HepG2 (cell line): Measurements from ENCODE around the gene CRKL. TPM values are rescaled to one million over a fixed set of nuclear protein-coding genes. Genes with fewer than 3 reads are reported as not detected.

Experiments used
- CHCHD3 ChIP-seq: sonication (generic); formaldehyde crosslinking; IDR thresholded peaks from 2 replicates; pipeline ENCODE4 v1.8.0; 2022; ENCODE audit warnings: mild to moderate bottlenecking, missing genetic modification reagents, moderate library complexity
- GATA4 ChIP-seq: sonication (generic); IDR thresholded peaks from 2 replicates; pipeline ENCODE4 v1.6.1; 2016; ENCODE audit warnings: antibody characterized with exemption, low read depth, borderline replicate concordance
- ISL2 ChIP-seq: sonication (generic); formaldehyde crosslinking; IDR thresholded peaks from 2 replicates; pipeline ENCODE4 v1.5.0; 2020; ENCODE audit warnings: missing genetic modification reagents
- MEIS2 ChIP-seq: sonication (generic); formaldehyde crosslinking; IDR thresholded peaks from 2 replicates; pipeline ENCODE4 v1.9.0; 2021; ENCODE audit warnings: mild to moderate bottlenecking, missing genetic modification reagents
- MTF1 ChIP-seq: sonication (generic); formaldehyde crosslinking; IDR thresholded peaks from 2 replicates; pipeline ENCODE4 v1.5.0; 2020; ENCODE audit warnings: missing genetic modification reagents
- NCOA1 ChIP-seq: sonication (generic); formaldehyde crosslinking; IDR thresholded peaks from 2 replicates; pipeline ENCODE4 v1.9.0; 2021; ENCODE audit warnings: missing genetic modification reagents
- NR2C2 ChIP-seq: sonication (generic); formaldehyde crosslinking; IDR thresholded peaks from 2 replicates; pipeline ENCODE4 v1.4.0; 2020; ENCODE audit warnings: missing genetic modification reagents, mild to moderate bottlenecking, moderate library complexity, borderline replicate concordance
- NR3C1 ChIP-seq: sonication (generic); formaldehyde crosslinking; IDR thresholded peaks from 2 replicates; pipeline ENCODE4 v1.4.0; 2020; ENCODE audit warnings: missing genetic modification reagents
- POLR2G ChIP-seq: fragments of 200-400 bp; formaldehyde crosslinking; IDR thresholded peaks from 2 replicates; pipeline ENCODE4 v1.6.1; 2018; ENCODE audit warnings: mild to moderate bottlenecking, low read depth, low read length, moderate library complexity
- TRAFD1 ChIP-seq: sonication (generic); formaldehyde crosslinking; IDR thresholded peaks from 2 replicates; pipeline ENCODE4 v1.5.1; 2020; ENCODE audit warnings: missing genetic modification reagents, mild to moderate bottlenecking, borderline replicate concordance
- ZNF225 ChIP-seq: sonication (generic); formaldehyde crosslinking; IDR thresholded peaks from 2 replicates; pipeline ENCODE4 v1.4.0; 2020; ENCODE audit warnings: mild to moderate bottlenecking, missing genetic modification reagents
- ZNF574 ChIP-seq: sonication (generic); formaldehyde crosslinking; IDR thresholded peaks from 2 replicates; pipeline ENCODE4 v1.4.0; 2020; ENCODE audit warnings: missing genetic modification reagents
- polyA plus RNA-seq, 8 experiments: library from polyadenylated mRNA; depleted of rRNA in 3 of 8; stranded (reverse) in 7 of 8; unstranded in 1 of 8; fragments of >200 nt; fragmentation: Illumina TruSeq in 4 of 8; extraction: Trizol in 4 of 8; gene quantifications; 2 replicates each; pipeline versions ENCODE4 v1.2.1 to v1.2.3, GENCODE V29; 2011 to 2016; ENCODE audit warnings: low read depth in 4 of 8, missing spikeins in 1 of 8, mixed read lengths in 1 of 8; ENCODE audit not compliant: insufficient read depth in 1 of 8
- total RNA-seq, 5 experiments: library from RNA; depleted of rRNA; stranded (reverse); fragments of >200 nt; fragmentation: Illumina TruSeq; extraction: Trizol; gene quantifications; 2 replicates each; pipeline ENCODE4 v1.2.3, GENCODE V29; 2016; ENCODE audit warnings: low read depth in 1 of 5
- TF ChIP-seq, protein P1 (sequence below): sonication (generic); formaldehyde crosslinking; IDR thresholded peaks from 2 replicates; pipeline ENCODE4 v1.4.0; 2020; ENCODE audit warnings: missing genetic modification reagents, borderline replicate concordance
- TF ChIP-seq, protein P2 (sequence below): sonication (generic); formaldehyde crosslinking; IDR thresholded peaks from 2 replicates; pipeline ENCODE4 v1.4.0; 2020; ENCODE audit warnings: mild to moderate bottlenecking, missing genetic modification reagents

Gene CRKL
- total and polyA plus RNA-seq, 2 of the 13 experiments (the other 11 are each of a cell fraction or from before 2014, with no cell fraction given): 37.4 to 60.6 TPM

DNA sequence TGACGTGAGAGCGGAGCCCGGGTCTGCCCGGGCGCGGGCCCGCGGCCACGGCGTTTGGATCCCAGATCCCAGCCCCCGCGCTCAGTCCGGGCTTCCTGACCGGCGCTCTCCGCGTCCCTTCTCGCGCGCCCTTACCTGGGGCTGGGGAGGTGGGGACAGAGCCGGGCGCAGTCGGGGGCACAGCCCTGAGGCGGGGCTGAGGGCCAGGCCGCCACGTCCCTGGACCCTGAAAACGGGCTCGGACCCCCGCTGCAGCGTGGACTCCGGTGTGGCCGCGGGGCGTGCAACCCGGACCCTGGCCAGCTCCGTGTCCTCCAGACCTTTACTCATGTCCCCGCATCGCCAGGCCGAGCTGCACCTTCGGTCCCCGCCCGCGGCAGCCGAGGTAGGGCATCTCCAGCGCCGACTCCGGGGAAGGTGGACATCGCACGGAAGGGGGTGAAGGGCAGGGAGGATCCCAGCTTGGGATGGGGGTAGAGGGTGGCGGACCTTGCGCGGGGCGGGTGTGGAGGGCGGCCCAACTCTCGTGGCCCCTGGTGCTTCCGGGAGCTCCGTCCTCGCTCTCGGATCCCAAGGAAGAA, 40.0 kb downstream of the CRKL start (continued):
- TF ChIP-seq, protein P1, sequence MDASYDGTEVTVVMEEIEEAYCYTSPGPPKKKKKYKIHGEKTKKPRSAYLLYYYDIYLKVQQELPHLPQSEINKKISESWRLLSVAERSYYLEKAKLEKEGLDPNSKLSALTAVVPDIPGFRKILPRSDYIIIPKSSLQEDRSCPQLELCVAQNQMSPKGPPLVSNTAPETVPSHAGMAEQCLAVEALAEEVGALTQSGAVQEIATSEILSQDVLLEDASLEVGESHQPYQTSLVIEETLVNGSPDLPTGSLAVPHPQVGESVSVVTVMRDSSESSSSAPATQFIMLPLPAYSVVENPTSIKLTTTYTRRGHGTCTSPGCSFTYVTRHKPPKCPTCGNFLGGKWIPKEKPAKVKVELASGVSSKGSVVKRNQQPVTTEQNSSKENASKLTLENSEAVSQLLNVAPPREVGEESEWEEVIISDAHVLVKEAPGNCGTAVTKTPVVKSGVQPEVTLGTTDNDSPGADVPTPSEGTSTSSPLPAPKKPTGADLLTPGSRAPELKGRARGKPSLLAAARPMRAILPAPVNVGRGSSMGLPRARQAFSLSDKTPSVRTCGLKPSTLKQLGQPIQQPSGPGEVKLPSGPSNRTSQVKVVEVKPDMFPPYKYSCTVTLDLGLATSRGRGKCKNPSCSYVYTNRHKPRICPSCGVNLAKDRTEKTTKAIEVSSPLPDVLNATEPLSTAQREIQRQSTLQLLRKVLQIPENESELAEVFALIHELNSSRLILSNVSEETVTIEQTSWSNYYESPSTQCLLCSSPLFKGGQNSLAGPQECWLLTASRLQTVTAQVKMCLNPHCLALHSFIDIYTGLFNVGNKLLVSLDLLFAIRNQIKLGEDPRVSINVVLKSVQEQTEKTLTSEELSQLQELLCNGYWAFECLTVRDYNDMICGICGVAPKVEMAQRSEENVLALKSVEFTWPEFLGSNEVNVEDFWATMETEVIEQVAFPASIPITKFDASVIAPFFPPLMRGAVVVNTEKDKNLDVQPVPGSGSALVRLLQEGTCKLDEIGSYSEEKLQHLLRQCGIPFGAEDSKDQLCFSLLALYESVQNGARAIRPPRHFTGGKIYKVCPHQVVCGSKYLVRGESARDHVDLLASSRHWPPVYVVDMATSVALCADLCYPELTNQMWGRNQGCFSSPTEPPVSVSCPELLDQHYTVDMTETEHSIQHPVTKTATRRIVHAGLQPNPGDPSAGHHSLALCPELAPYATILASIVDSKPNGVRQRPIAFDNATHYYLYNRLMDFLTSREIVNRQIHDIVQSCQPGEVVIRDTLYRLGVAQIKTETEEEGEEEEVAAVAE (CRISPR knock-in tag): 0 out of 2 replicates have a peak, but pooled peaks have one; percentile 5
- TF ChIP-seq POLR2G: peak; percentile 61
- TF ChIP-seq ISL2 (CRISPR knock-in tag): 0 out of 2 replicates have a peak, but pooled peaks have one; percentile 36
- TF ChIP-seq, protein P2, sequence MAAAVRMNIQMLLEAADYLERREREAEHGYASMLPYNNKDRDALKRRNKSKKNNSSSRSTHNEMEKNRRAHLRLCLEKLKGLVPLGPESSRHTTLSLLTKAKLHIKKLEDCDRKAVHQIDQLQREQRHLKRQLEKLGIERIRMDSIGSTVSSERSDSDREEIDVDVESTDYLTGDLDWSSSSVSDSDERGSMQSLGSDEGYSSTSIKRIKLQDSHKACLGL (CRISPR knock-in tag): peak; percentile 58; the same call in 1 of the 2 replicates
- TF ChIP-seq GATA4: 0 out of 2 replicates have a peak, but pooled peaks have one; percentile 10
- TF ChIP-seq TRAFD1: 0 out of 2 replicates have a peak, but pooled peaks have one; percentile 52
- TF ChIP-seq CHCHD3 (CRISPR knock-in tag): peak; percentile 73; the same call in 1 of the 2 replicates
- peak; percentile 35; the same call in 1 of the 2 replicates for TF ChIP-seq NR2C2
- no peak for TF ChIP-seq NR3C1
- TF ChIP-seq MTF1 (CRISPR knock-in tag): no peak
- peak; percentile 57; the same call in 1 of the 2 replicates for TF ChIP-seq ZNF225 (CRISPR knock-in tag)
- peak; percentile 7; the same call in 1 of the 2 replicates for TF ChIP-seq ZNF574
- 0 out of 2 replicates have a peak, but pooled peaks have one; percentile 40 for TF ChIP-seq MEIS2 (CRISPR knock-in tag)
- peak; percentile 65; the same call in 1 of the 2 replicates for TF ChIP-seq NCOA1 (CRISPR knock-in tag)
